ENCODE results near the gene IL33.

IL33 gene

GRCh38 chr9:6216951-6217350, 1.3 kb downstream of the IL33 start:
- no peak for DNase-seq (ENCODE audit: low spot score)

GRCh38 chr9:6218099-6218502, 2.5 kb downstream of the IL33 start:
- no peak for DNase-seq (ENCODE audit: low spot score)

GRCh38 chr9:6219040-6219439, 3.4 kb downstream of the IL33 start:
- no peak for DNase-seq (ENCODE audit: low spot score)

GRCh38 chr9:6219981-6220380, 4.4 kb downstream of the IL33 start:
- DNase-seq (ENCODE audit: low spot score): no peak

GRCh38 chr9:6224393-6225154, 9.0 kb downstream of the IL33 start:
- DNase-seq (ENCODE audit: low spot score): no peak

GRCh38 chr9:6226696-6227095, 11.1 kb downstream of the IL33 start:
- no peak for DNase-seq (ENCODE audit: low spot score)

GRCh38 chr9:6229186-6229585, 13.6 kb downstream of the IL33 start:
- no peak for DNase-seq (ENCODE audit: low spot score)

GRCh38 chr9:6229619-6230018, 14.0 kb downstream of the IL33 start:
- no peak for DNase-seq (ENCODE audit: low spot score)

- no peak for DNase-seq (ENCODE audit: low spot score)
These were observed 14.6 kb downstream of the IL33 start for GRCh38 chr9:6230037-6230780.

GRCh38 chr9:6232336-6232945, 16.8 kb downstream of the IL33 start:
- DNase-seq (ENCODE audit: low spot score): no peak

GRCh38 chr9:6234014-6234413, 18.4 kb downstream of the IL33 start:
- DNase-seq (ENCODE audit: low spot score): no peak

GRCh38 chr9:6237267-6237666, 21.7 kb downstream of the IL33 start:
- no peak for DNase-seq (ENCODE audit: low spot score)

- DNase-seq (ENCODE audit: low spot score): no peak
These were observed 23.4 kb downstream of the IL33 start for GRCh38 chr9:6239048-6239461.

GRCh38 chr9:6239694-6240093, 24.1 kb downstream of the IL33 start:
- no peak for DNase-seq (ENCODE audit: low spot score)

- DNase-seq (ENCODE audit: low spot score): no peak
These were observed 28.1 kb downstream of the IL33 start for GRCh38 chr9:6243746-6244145.

GRCh38 chr9:6247266-6247665, 31.7 kb downstream of the IL33 start:
- DNase-seq (ENCODE audit: low spot score): no peak

GRCh38 chr9:6268826-6269397, 53.3 kb downstream of the IL33 start:
- DNase-seq (ENCODE audit: low spot score): no peak

- no peak for DNase-seq (ENCODE audit: low spot score)
These were observed 55.3 kb downstream of the IL33 start for GRCh38 chr9:6270896-6271295.

- DNase-seq (ENCODE audit: low spot score): no peak
These were observed 56.1 kb downstream of the IL33 start for GRCh38 chr9:6271508-6272228.

- no peak for DNase-seq (ENCODE audit: low spot score)
These were observed 56.6 kb downstream of the IL33 start for GRCh38 chr9:6272229-6272598.

GRCh38 chr9:6277417-6277816, 61.8 kb downstream of the IL33 start:
- DNase-seq (ENCODE audit: low spot score): no peak

- no peak for DNase-seq (ENCODE audit: low spot score)
These were observed 86.3 kb downstream of the IL33 start for GRCh38 chr9:6301858-6302257.
